CD4-positive, alpha-beta T cell treated with Interleukin-6 at 100 ng/mL for 8 hours (primary cell): ENCODE measurements around the gene ENTHD1.

Source experiments
- DNase-seq: peaks from one replicate; pipeline ENCODE4 v3.0.0-alpha.2; 2020; ENCODE audit warnings: mixed read lengths, low spot score

Gene ENTHD1

DNA sequence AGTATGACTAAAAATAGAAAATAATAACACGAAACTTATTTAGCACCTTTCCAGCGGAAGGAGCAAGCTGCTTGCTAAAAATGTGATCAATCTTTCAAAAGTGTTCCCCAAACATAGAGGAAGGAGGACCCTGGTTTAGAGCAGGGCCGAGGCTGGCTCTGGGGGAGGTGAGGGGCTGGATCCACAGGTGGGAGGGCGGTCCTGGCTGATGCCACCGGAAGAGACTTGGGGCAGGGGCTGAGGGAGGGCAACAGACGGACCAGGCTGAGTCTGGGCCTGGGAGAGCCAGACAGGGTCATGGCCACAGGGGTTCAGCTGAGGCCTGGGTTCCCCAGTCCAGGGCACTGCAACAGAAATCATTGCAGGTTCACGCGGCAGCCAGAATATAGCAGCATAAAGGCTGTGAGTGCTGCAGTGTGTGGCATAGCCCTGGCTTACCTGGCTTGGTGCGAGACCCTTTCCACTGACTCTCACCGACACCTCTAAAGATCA, 179.7 kb downstream of the ENTHD1 start:
- DNase-seq: no peak

GRCh38 chr22:39712751-39713525, 180.6 kb downstream of the ENTHD1 start:
- no peak for DNase-seq

GRCh38 chr22:39712081-39712480, 181.5 kb downstream of the ENTHD1 start:
- DNase-seq: no peak

DNA sequence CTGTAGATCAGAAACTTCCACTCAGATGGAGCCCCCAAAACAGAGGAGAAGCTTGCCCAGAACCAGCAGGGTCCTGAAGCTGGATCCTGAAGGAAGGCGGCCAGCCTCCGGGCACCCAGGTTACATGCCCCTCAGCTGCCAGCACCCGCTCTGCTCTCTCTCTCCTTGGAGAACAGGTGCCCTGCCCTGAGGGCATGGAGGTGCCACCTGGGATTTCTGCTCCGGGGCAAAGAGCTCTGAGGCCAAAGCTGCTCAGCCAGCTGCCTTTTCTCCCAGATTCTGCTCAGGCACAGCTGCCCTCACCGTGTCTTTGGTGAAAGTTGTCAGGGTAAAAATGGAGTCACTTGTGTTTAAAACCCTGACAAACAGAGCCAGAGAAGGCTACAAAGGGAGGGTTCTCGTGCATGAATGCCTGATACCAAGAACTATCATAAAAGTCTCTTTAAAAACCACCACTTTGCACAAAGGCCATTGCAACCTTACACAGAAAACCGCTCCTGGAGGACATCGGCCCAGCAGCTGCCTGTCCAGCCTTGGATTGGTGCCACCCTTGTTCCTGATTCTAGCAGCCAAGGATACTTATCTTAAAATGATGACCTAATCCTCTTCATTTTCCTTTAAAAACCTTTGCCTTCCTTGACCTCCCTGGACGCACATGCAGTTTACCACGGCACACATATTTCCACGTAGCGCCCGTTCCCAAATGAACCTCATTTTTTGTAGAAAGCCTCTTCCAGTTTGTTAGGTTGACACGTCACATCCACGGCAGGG, 183.0 kb downstream of the ENTHD1 start:
- DNase-seq: no peak

GRCh38 chr22:39707816-39708215, 185.7 kb downstream of the ENTHD1 start:
- DNase-seq: no peak

DNA sequence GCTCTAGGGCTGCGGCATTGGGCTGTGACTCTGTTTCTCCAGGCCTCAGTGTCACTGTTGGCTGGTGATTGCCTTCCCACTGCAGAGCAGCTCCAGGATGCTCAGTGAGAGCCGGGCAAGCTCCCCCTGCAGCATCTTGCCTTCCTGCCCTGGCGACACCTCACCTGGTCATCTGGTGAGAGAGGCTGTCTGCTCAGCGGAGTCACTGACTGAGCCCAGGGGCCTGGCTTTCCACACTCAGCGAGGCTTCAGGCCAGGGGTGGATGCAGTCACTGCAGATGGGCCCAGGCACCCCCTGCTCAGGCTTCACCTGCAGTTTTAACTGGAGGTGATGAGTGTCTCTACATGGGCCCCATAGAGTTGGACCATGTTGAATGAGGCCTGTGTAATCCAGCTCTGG, 186.2 kb downstream of the ENTHD1 start:
- no peak for DNase-seq

GRCh38 chr22:39706376-39707140, 187.0 kb downstream of the ENTHD1 start:
- DNase-seq: no peak

- DNase-seq: no peak
Measured at GRCh38 chr22:39705386-39705785, 188.2 kb downstream of the ENTHD1 start.

- DNase-seq: no peak
Measured at GRCh38 chr22:39703928-39704639, 189.5 kb downstream of the ENTHD1 start.

DNA sequence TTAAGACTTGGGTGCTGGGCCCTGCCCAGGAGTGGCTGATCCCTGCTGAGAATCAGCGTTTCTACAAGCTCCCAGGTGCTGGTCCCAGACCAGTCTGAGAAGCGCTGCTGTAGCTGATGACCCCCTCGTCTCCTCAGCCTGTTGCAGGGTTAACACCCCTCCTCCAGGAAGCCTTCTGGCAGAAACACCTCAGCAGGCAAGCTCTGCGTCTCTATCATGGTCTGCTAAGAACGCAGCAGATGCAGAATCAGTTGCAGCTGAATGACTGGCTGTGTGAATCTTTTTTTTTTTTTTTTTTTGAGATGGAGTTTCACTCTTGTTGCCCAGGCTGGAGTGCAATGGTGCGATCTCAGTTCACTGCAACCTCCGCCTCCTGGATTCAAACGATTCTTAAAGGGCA, 190.5 kb downstream of the ENTHD1 start:
- DNase-seq: no peak

DNA sequence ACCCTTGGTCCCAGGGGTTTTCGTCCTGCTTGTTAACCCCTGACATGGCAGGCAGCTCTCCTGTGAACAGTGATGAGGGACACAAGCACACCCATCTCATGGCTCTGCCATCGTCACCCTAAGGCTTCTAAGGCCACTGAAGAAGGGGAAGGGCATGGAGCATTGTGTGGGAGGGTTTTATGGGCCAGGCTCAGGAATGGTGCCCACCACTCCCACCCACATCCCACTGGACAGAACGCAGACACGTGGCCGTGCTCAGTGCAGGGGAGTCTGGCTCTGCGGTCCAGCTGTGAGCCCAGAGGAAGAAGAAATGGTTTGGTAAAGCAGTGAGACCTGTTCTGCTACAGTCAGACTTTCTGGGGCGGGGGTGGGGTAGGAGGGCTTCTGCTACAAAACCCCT, 193.0 kb downstream of the ENTHD1 start:
- no peak for DNase-seq

DNA sequence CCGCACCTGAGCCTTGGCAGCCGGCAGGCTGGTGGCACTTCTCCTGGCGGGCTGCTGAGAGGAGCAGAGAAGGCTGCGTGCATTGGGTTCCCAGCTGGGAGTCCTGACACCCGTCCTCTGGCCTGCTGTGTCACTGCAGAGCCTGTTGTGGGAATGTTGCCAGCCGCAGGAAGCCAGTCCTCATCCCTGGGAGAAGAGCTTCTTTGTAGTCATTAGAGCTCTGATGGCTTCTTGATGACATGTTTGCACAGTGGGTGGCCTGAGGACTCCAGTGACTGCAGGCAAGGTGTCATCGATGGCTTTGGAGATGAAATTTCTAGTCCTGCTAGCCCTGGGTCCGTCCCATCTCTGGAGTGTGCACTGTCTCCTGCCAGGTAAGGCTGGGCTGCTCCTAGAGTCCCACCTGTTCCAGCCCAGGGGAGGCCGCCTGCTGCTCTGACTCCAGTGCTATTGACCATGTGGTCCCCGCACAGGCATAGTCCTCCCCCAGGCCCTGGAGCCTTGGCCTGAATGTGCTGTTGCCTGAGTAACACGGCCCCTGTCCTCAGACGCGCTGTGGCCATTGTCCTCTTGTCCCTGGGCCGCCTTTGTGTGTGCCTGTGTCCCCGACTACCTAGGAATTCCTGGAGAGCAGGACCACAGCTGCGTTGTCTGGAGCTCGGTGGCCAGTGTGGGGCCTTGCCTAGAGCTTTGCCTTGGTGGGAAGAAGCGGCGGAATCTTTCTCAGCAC, 193.8 kb downstream of the ENTHD1 start:
- DNase-seq: no peak

GRCh38 chr22:39697790-39698430, 195.7 kb downstream of the ENTHD1 start:
- no peak for DNase-seq

GRCh38 chr22:39693943-39694500, 199.5 kb downstream of the ENTHD1 start:
- no peak for DNase-seq
